GM23338 (cell line): ENCODE data around the gene LCE1F. TPM values are rescaled to one million over a fixed set of nuclear protein-coding genes. Genes with fewer than 3 reads are reported as not detected.

Experiments used
- ATAC-seq: fragments of 200-7000 bp; cut with Tn5 transposase; 3 replicates; pipeline ENCODE4 v1.9.1; 2020
- DNase-seq: peaks from one replicate; pipeline ENCODE4 v3.0.0-alpha.2; 2015; ENCODE audit warnings: low spot score
- H2AFZ ChIP-seq: fragments of 200-600 bp; sonication (generic); 2 replicates; pipeline ENCODE4 v1.8.0; 2016; ENCODE audit warnings: antibody characterized with exemption, mild to moderate bottlenecking, moderate library complexity
- H3F3A ChIP-seq: fragments of 200-600 bp; sonication (generic); replicated peaks from 2 replicates; pipeline ENCODE4 v1.8.0; 2017; ENCODE audit warnings: antibody characterized with exemption, mixed run types, low read depth
- H3K27ac ChIP-seq: fragments of 200-600 bp; sonication (generic); 2 replicates; pipeline ENCODE4 v1.6.1; 2016; ENCODE audit warnings: low read depth
- H3K27me3 ChIP-seq: fragments of 200-600 bp; sonication (generic); 2 replicates; pipeline ENCODE4 v1.8.0; 2016; ENCODE audit warnings: mild to moderate bottlenecking, mixed run types, moderate library complexity; ENCODE audit not compliant: insufficient read depth
- H3K36me3 ChIP-seq: fragments of 200-600 bp; sonication (generic); 2 replicates; pipeline ENCODE4 v1.8.0; 2016; ENCODE audit warnings: mild to moderate bottlenecking; ENCODE audit not compliant: insufficient read depth
- H3K4me1 ChIP-seq: fragments of 200-600 bp; sonication (generic); 2 replicates; pipeline ENCODE4 v1.8.0; 2016; ENCODE audit warnings: mild to moderate bottlenecking, moderate library complexity; ENCODE audit not compliant: insufficient read depth
- H3K4me2 ChIP-seq: fragments of 200-600 bp; sonication (generic); 2 replicates; pipeline ENCODE4 v1.7.1; 2017; ENCODE audit warnings: mixed run types
- H3K4me3 ChIP-seq: fragments of 200-600 bp; sonication (generic); 2 replicates; pipeline ENCODE4 v1.6.1; 2016; ENCODE audit warnings: mixed run types
- H3K79me2 ChIP-seq: fragments of 200-600 bp; sonication (generic); replicated peaks from 2 replicates; pipeline ENCODE4 v1.8.0; 2017; ENCODE audit warnings: mild to moderate bottlenecking; ENCODE audit not compliant: insufficient read depth
- H3K9me2 ChIP-seq: fragments of 200-600 bp; sonication (generic); 2 replicates; pipeline ENCODE4 v1.8.0; 2017; ENCODE audit not compliant: insufficient read depth
- H4K20me1 ChIP-seq: fragments of 200-600 bp; sonication (generic); replicated peaks from 2 replicates; pipeline ENCODE4 v1.8.0; 2017; ENCODE audit warnings: mild to moderate bottlenecking; ENCODE audit not compliant: insufficient read depth
- H3K27ac Mint-ChIP-seq: 2 replicates; pipeline ENCODE4 v1.8.0; 2020; ENCODE audit warnings: inconsistent platforms, mild to moderate bottlenecking, moderate library complexity, mixed read lengths
- H3K27me3 Mint-ChIP-seq: 3 replicates; pipeline ENCODE4 v1.8.0; 2022; ENCODE audit warnings: low read depth, mild to moderate bottlenecking, moderate library complexity, mixed read lengths, inconsistent platforms; ENCODE audit not compliant: insufficient read depth, poor library complexity
- H3K36me3 Mint-ChIP-seq: 3 replicates; pipeline ENCODE4 v1.8.0; 2021; ENCODE audit warnings: low read depth, mild to moderate bottlenecking, inconsistent platforms, moderate library complexity, mixed read lengths
- H3K4me1 Mint-ChIP-seq: 3 replicates; pipeline ENCODE4 v1.8.0; 2020; ENCODE audit warnings: mild to moderate bottlenecking, inconsistent platforms, mixed read lengths
- H3K4me3 Mint-ChIP-seq: 3 replicates; pipeline ENCODE4 v1.8.0; 2021; ENCODE audit warnings: moderate library complexity, mild to moderate bottlenecking, inconsistent platforms, mixed read lengths
- H3K9me3 Mint-ChIP-seq: 3 replicates; pipeline ENCODE4 v1.8.0; 2020; ENCODE audit warnings: moderate library complexity, mild to moderate bottlenecking, inconsistent platforms, mixed read lengths
- ETS1 ChIP-seq: IDR thresholded peaks from 2 replicates; pipeline ENCODE4 v1.6.1; 2016; ENCODE audit warnings: antibody characterized with exemption
- EZH2 ChIP-seq: fragments of 200-600 bp; sonication (generic); IDR thresholded peaks from one replicate; pipeline ENCODE4 v1.8.0; 2017; ENCODE audit warnings: antibody characterized with exemption, mild to moderate bottlenecking, low read depth; ENCODE audit not compliant: unreplicated experiment
- JUNB ChIP-seq: IDR thresholded peaks from one replicate; pipeline ENCODE4 v1.6.1; 2016; ENCODE audit warnings: antibody characterized with exemption; ENCODE audit not compliant: unreplicated experiment
- NANOG ChIP-seq: IDR thresholded peaks from 2 replicates; pipeline ENCODE4 v1.6.1; 2016; ENCODE audit warnings: antibody characterized with exemption, borderline replicate concordance
- POLR2AphosphoS5 ChIP-seq: IDR thresholded peaks from 2 replicates; pipeline ENCODE4 v1.6.1; 2016; ENCODE audit warnings: antibody characterized with exemption, low read depth
- REST ChIP-seq: IDR thresholded peaks from one replicate; pipeline ENCODE4 v1.6.1; 2018; ENCODE audit warnings: antibody characterized with exemption; ENCODE audit not compliant: unreplicated experiment
- STAT1 ChIP-seq: IDR thresholded peaks from one replicate; pipeline ENCODE4 v1.6.1; 2016; ENCODE audit warnings: antibody characterized with exemption; ENCODE audit not compliant: unreplicated experiment
- ZNF114 ChIP-seq: fragments of 250-450 bp; sonication (Bioruptor Pico); IDR thresholded peaks from 2 replicates; pipeline ENCODE4 v1.5.0; 2020; ENCODE audit warnings: mild to moderate bottlenecking, moderate library complexity
- ZNF462 ChIP-seq: fragments of 250-450 bp; sonication (Bioruptor Pico); IDR thresholded peaks from 2 replicates; pipeline ENCODE4 v1.5.0; 2020; ENCODE audit warnings: mild to moderate bottlenecking, moderate library complexity
- polyA plus RNA-seq: library from polyadenylated mRNA; unstranded; fragments of >200 nt; fragmentation: Nextera tagmentation; extraction: Ambion mirVana; gene quantifications from 2 replicates; pipeline ENCODE4 v1.2.1, GENCODE V29; 2016
- total RNA-seq: library from RNA; depleted of rRNA; stranded (reverse); fragments of >200 nt; shearing (Covaris generic); gene quantifications from 2 replicates; pipeline ENCODE4 v1.2.3, GENCODE V29; 2014

LCE1F gene
- total and polyA plus RNA-seq, 2 experiments from 2014 or later = not detected

- H3K27ac ChIP-seq = no peak overlapping the region
- H3K4me3 ChIP-seq = no peak overlapping the region
- H3K79me2 ChIP-seq = no peaks in the 10 kb centered on the region
- no peak overlapping the region for H3K4me2 ChIP-seq
- Mint-ChIP-seq H3K4me3 (no peak overlapping the region), H3K27me3 (no peaks in the 10 kb centered on the region), H3K36me3 (no peaks in the 10 kb centered on the region), H3K9me3 (no peaks in the 10 kb centered on the region; the same call in 2 of the 3 replicates), H3K27ac (no peak overlapping the region), H3K4me1 (peaks cover 3% of the 10 kb centered on the region; the same call in 2 of the 3 replicates)
- DNase-seq = no peak
- no peaks in the 10 kb centered on the region for H3K27me3 ChIP-seq
- H4K20me1 ChIP-seq = no peaks in the 10 kb centered on the region
- H3K4me1 ChIP-seq = peaks cover 4% of the 10 kb centered on the region
- peak overlapping the region; percentile 76 for H2AFZ ChIP-seq
- H3F3A ChIP-seq = no peaks in the 10 kb centered on the region
- no peaks in the 10 kb centered on the region for H3K36me3 ChIP-seq
- peaks cover 6% of the 10 kb centered on the region; the same call in 1 of the 2 replicates for H3K9me2 ChIP-seq
- no peak for ATAC-seq
- TF ChIP-seq EZH2 (no peak), ETS1 (no peak), POLR2AphosphoS5 (no peak), STAT1 (no peak), JUNB (no peak), NANOG (no peak)
Observed at GRCh38 chr1:152745765-152746444, 29.0 kb upstream of the LCE1F start.

GRCh38 chr1:152747831-152748230, 27.1 kb upstream of the LCE1F start:
- DNase-seq (no peak), ATAC-seq (no peak)
- Histone ChIP-seq H3K27me3 (no peaks in the 10 kb centered on the region), H3F3A (no peaks in the 10 kb centered on the region), H3K27ac (no peak overlapping the region), H3K4me2 (no peak overlapping the region), H2AFZ (no peak overlapping the region), H4K20me1 (no peaks in the 10 kb centered on the region; the same call in 1 of the 2 replicates), H3K9me2 (no peaks in the 10 kb centered on the region), H3K36me3 (no peaks in the 10 kb centered on the region), H3K79me2 (no peaks in the 10 kb centered on the region), H3K4me3 (no peak overlapping the region), H3K4me1 (peaks cover 4% of the 10 kb centered on the region)
- H3K4me1 Mint-ChIP-seq = peaks cover 3% of the 10 kb centered on the region; the same call in 2 of the 3 replicates
- H3K27me3 Mint-ChIP-seq = no peaks in the 10 kb centered on the region
- H3K27ac Mint-ChIP-seq = no peak overlapping the region
- H3K36me3 Mint-ChIP-seq = no peaks in the 10 kb centered on the region
- H3K9me3 Mint-ChIP-seq = no peaks in the 10 kb centered on the region
- no peak overlapping the region for H3K4me3 Mint-ChIP-seq
- TF ChIP-seq STAT1 (no peak), JUNB (no peak), EZH2 (no peak), POLR2AphosphoS5 (no peak), NANOG (no peak), ZNF462 (CRISPR knock-in tag) (no peak), REST (no peak), ZNF114 (CRISPR knock-in tag) (no peak)
